Caco-2 (cell line): ENCODE results near the gene RMI2. TPM values are rescaled to one million over a fixed set of nuclear protein-coding genes. Genes with fewer than 3 reads are reported as not detected.

Source experiments
- BruUV-seq: library from RNA; stranded (reverse); fragments of 400-500 nt; replicated peaks from 2 replicates; lab custom pipeline; 2021; lab: Mats Ljungman, UMichigan
- CTCF ChIA-PET: fragments of 300-600 bp; sonication (Branson Sonifier 250); formaldehyde crosslinking; loops from one replicate; lab custom pipeline; 2022; ENCODE audit warnings: antibody characterized with exemption; lab: Charles Lee
- POLR2A ChIA-PET: fragments of 300-600 bp; sonication (Branson Sonifier 250); formaldehyde crosslinking; loops from one replicate; lab custom pipeline; 2022; ENCODE audit warnings: antibody characterized with exemption; lab: Charles Lee
- DNase-seq, 2 experiments: peaks; one replicate each; pipeline versions ENCODE4 v3.0.0 to v3.0.0-alpha.2; 2020 to 2022
- H3K27me3 ChIP-seq: replicated peaks from 2 replicates; pipeline ENCODE4 v1.6.0; 2011; ENCODE audit warnings: low read length; ENCODE audit not compliant: control insufficient read depth, insufficient read depth
- H3K36me3 ChIP-seq: 2 replicates; pipeline ENCODE4 v1.5.1; 2011; ENCODE audit warnings: low read length; ENCODE audit not compliant: control insufficient read depth, insufficient read depth
- H3K4me1 ChIP-seq: fragments of 250-450 bp; sonication (Bioruptor Pico); 2 replicates; pipeline ENCODE4 v1.5.1; 2020; ENCODE audit warnings: mild to moderate bottlenecking
- H3K4me3 ChIP-seq: 2 replicates; pipeline ENCODE4 v1.5.1; 2011; ENCODE audit warnings: low read depth, mild to moderate bottlenecking, control low read depth, low read length
- H3K9me3 ChIP-seq: fragments of 250-450 bp; sonication (Bioruptor Pico); 2 replicates; pipeline ENCODE4 v1.5.1; 2020; ENCODE audit warnings: mild to moderate bottlenecking, moderate library complexity
- H3K27ac Mint-ChIP-seq: one replicate; pipeline ENCODE4 v1.8.0; 2022; ENCODE audit warnings: mixed read lengths; ENCODE audit not compliant: unreplicated experiment
- H3K27me3 Mint-ChIP-seq: one replicate; pipeline ENCODE4 v1.8.0; 2022; ENCODE audit warnings: mixed read lengths; ENCODE audit not compliant: insufficient read depth, unreplicated experiment
- H3K36me3 Mint-ChIP-seq: one replicate; pipeline ENCODE4 v1.8.0; 2022; ENCODE audit warnings: mild to moderate bottlenecking, mixed read lengths; ENCODE audit not compliant: insufficient read depth, unreplicated experiment
- H3K4me1 Mint-ChIP-seq: one replicate; pipeline ENCODE4 v1.8.0; 2022; ENCODE audit warnings: low read depth, mixed read lengths; ENCODE audit not compliant: unreplicated experiment
- H3K4me3 Mint-ChIP-seq: one replicate; pipeline ENCODE4 v1.8.0; 2022; ENCODE audit warnings: mild to moderate bottlenecking, moderate library complexity, mixed read lengths; ENCODE audit not compliant: unreplicated experiment
- H3K9me3 Mint-ChIP-seq: one replicate; pipeline ENCODE4 v1.8.0; 2022; ENCODE audit warnings: mixed read lengths; ENCODE audit not compliant: unreplicated experiment
- CTCF ChIP-seq, 2 experiments: fragments of 200-600 bp in 1 of 2; IDR thresholded peaks; 1 replicate in 1 of 2; 2 replicates in 1 of 2; pipeline versions ENCODE4 v1.5.1 to v1.8.0; 2011 to 2022; ENCODE audit warnings: antibody characterized with exemption in 1 of 2, control low read depth in 1 of 2, inconsistent platforms in 1 of 2, low read depth in 1 of 2, low read length in 1 of 2, mild to moderate bottlenecking in 1 of 2, moderate library complexity in 1 of 2; ENCODE audit not compliant: insufficient read depth in 1 of 2, severe bottlenecking in 1 of 2, unreplicated experiment in 1 of 2
- intact Hi-C: fragments of 100-400 bp; cut with micrococcal nuclease; formaldehyde crosslinking; loops from one replicate; pipeline ENCODE4 v1.10.0; 2022; ENCODE audit not compliant: unreplicated experiment
- total RNA-seq: library from RNA; stranded (reverse); gene quantifications from 2 replicates; pipeline ENCODE4 v1.2.3, GENCODE V29; 2022

The RMI2 gene
- total RNA-seq, 1 experiment from 2014 or later: 52.7 TPM

DNA sequence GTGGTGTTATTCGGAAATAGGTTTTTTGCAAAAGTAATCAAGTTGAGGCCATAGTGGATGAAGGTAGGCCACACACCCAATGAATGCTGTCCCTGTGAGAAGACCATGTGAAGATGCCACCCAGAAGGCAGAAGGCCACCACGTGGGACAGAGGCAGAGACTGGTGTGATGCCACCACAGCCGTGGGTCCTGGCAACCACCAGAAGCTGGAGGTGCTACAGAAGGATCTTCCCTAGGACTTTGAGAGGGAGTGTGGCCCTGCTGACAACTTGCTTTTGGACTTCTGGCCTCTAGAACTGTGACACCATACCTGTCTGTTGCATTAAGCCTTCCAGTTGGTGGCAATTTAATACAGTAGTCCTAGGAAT, 49.3 kb downstream of the RMI2 start:
- no peak overlapping the region for H3K4me3 Mint-ChIP-seq
- H3K27me3 Mint-ChIP-seq: no peaks in the 10 kb centered on the region
- no peak for TF ChIP-seq CTCF (IDR thresholded peaks at IDR 0.05; ENCODE audit: insufficient read depth in 1 of 2, low read depth in 1 of 2, low read length in 1 of 2, severe bottlenecking in 1 of 2, unreplicated experiment in 1 of 2)
- CTCF ChIA-PET: interaction anchor here (3.0 kb wide), 1 partner anchor 11 kb away, joined by 15 read pairs; no protein-coding TSS in a partner anchor
- no peaks in the 10 kb centered on the region for H3K9me3 Mint-ChIP-seq
- H3K27ac Mint-ChIP-seq: no peak overlapping the region
- Histone ChIP-seq H3K4me1 (no peaks in the 10 kb centered on the region), H3K27me3 (no peaks in the 10 kb centered on the region), H3K4me3 (no peak overlapping the region), H3K9me3 (no peaks in the 10 kb centered on the region), H3K36me3 (no peaks in the 10 kb centered on the region)
- POLR2A ChIA-PET: no interaction called here
- intact Hi-C loops: no loop called here
- no peak for DNase-seq
- no peaks in the 10 kb centered on the region for H3K4me1 Mint-ChIP-seq
- H3K36me3 Mint-ChIP-seq: peaks cover 6% of the 10 kb centered on the region
- BruUV-seq: no TSS peak

- no peak for DNase-seq
- Histone ChIP-seq H3K27me3 (no peaks in the 10 kb centered on the region), H3K4me3 (no peak overlapping the region), H3K4me1 (no peaks in the 10 kb centered on the region), H3K9me3 (no peaks in the 10 kb centered on the region), H3K36me3 (no peaks in the 10 kb centered on the region)
- intact Hi-C loops: no loop called here
- Mint-ChIP-seq H3K27ac (no peak overlapping the region), H3K4me3 (no peak overlapping the region), H3K36me3 (peaks cover 6% of the 10 kb centered on the region), H3K4me1 (no peaks in the 10 kb centered on the region), H3K9me3 (no peaks in the 10 kb centered on the region), H3K27me3 (no peaks in the 10 kb centered on the region)
- ChIA-PET CTCF (interaction anchor here (0.6 to 3.0 kb wide), 7 partner anchors 9 to 241 kb away, joined by 3 to 15 read pairs (median 4); no protein-coding TSS in a partner anchor), POLR2A (no interaction called here)
- no peak for TF ChIP-seq CTCF (IDR thresholded peaks at IDR 0.05; ENCODE audit: insufficient read depth in 1 of 2, low read depth in 1 of 2, low read length in 1 of 2, severe bottlenecking in 1 of 2, unreplicated experiment in 1 of 2)
- no TSS peak for BruUV-seq
Observed at GRCh38 chr16:11395008-11395948, 50.0 kb downstream of the RMI2 start.

GRCh38 chr16:11395949-11396240, 50.6 kb downstream of the RMI2 start:
- no peaks in the 10 kb centered on the region for H3K36me3 ChIP-seq
- POLR2A ChIA-PET: no interaction called here

More at GRCh38 chr16:11395949-11396240, 50.6 kb downstream of the RMI2 start:
- no TSS peak for BruUV-seq
- TF ChIP-seq CTCF (IDR thresholded peaks at IDR 0.05; ENCODE audit: insufficient read depth in 1 of 2, low read depth in 1 of 2, low read length in 1 of 2, severe bottlenecking in 1 of 2, unreplicated experiment in 1 of 2): no peak
- H3K27me3 ChIP-seq: no peaks in the 10 kb centered on the region
- CTCF ChIA-PET: interaction anchor here (0.6 to 3.0 kb wide), 9 partner anchors 9 to 419 kb away, joined by 3 to 15 read pairs (median 4); no protein-coding TSS in a partner anchor
- H3K4me3 ChIP-seq: no peak overlapping the region
- Mint-ChIP-seq H3K9me3 (no peaks in the 10 kb centered on the region), H3K27ac (no peak overlapping the region), H3K27me3 (no peaks in the 10 kb centered on the region), H3K36me3 (peaks cover 6% of the 10 kb centered on the region), H3K4me3 (no peak overlapping the region), H3K4me1 (no peaks in the 10 kb centered on the region)
- H3K9me3 ChIP-seq: no peaks in the 10 kb centered on the region
- H3K4me1 ChIP-seq: no peaks in the 10 kb centered on the region
- intact Hi-C loops: loop anchor here (1.0 to 2.0 kb wide), 4 partner anchors 9 to 318 kb away; no protein-coding TSS in a partner anchor
- DNase-seq: no peak
